ENCODE data around the gene CTSW. TPM values are rescaled to one million over a fixed set of nuclear protein-coding genes. Genes with fewer than 3 reads are reported as not detected.
A peak's percentile ranks its signal among the peaks of the same experiment; 100 is the strongest.

The CTSW gene
- total RNA-seq, 1 donor from 2014 or later: not detected

DNA sequence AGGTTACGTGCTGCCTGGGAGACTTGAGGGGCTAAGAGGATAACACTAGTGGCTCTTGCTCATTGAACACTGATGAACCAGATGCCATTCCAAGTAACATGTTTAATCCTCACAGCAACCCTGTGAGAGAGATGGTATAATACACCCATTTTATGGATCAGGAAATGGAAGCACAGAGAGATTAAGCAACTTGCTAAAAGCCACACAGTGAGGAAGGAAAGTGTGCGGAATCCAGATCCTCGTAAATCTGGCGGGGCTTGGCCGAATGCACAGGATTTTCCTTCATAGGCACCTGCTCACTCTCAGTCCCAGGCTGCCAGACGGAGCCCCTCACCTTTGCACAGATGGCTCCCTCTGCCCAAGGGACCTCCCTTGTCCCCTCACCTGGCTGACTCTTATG is 28.2 kb downstream of the CTSW start:
- no peak for DNase-seq (ENCODE audit: low spot score, unreplicated experiment)
- no peaks in the 10 kb centered on the region for H3K9me3 Mint-ChIP-seq (ENCODE audit: low read depth)
- no peaks in the 10 kb centered on the region for H3K4me1 Mint-ChIP-seq (ENCODE audit: low read depth)
- H3K36me3 Mint-ChIP-seq (ENCODE audit: insufficient read depth): no peaks in the 10 kb centered on the region
- peaks cover 42% of the 10 kb centered on the region for H3K27me3 Mint-ChIP-seq
- no peak overlapping the region for H3K4me3 Mint-ChIP-seq (ENCODE audit: low read depth)
- TF ChIP-seq, protein P1, sequence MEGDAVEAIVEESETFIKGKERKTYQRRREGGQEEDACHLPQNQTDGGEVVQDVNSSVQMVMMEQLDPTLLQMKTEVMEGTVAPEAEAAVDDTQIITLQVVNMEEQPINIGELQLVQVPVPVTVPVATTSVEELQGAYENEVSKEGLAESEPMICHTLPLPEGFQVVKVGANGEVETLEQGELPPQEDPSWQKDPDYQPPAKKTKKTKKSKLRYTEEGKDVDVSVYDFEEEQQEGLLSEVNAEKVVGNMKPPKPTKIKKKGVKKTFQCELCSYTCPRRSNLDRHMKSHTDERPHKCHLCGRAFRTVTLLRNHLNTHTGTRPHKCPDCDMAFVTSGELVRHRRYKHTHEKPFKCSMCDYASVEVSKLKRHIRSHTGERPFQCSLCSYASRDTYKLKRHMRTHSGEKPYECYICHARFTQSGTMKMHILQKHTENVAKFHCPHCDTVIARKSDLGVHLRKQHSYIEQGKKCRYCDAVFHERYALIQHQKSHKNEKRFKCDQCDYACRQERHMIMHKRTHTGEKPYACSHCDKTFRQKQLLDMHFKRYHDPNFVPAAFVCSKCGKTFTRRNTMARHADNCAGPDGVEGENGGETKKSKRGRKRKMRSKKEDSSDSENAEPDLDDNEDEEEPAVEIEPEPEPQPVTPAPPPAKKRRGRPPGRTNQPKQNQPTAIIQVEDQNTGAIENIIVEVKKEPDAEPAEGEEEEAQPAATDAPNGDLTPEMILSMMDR (IDR thresholded peaks at IDR 0.05; ENCODE audit: unreplicated experiment): no peak
- H3K27ac Mint-ChIP-seq: no peak overlapping the region

DNA sequence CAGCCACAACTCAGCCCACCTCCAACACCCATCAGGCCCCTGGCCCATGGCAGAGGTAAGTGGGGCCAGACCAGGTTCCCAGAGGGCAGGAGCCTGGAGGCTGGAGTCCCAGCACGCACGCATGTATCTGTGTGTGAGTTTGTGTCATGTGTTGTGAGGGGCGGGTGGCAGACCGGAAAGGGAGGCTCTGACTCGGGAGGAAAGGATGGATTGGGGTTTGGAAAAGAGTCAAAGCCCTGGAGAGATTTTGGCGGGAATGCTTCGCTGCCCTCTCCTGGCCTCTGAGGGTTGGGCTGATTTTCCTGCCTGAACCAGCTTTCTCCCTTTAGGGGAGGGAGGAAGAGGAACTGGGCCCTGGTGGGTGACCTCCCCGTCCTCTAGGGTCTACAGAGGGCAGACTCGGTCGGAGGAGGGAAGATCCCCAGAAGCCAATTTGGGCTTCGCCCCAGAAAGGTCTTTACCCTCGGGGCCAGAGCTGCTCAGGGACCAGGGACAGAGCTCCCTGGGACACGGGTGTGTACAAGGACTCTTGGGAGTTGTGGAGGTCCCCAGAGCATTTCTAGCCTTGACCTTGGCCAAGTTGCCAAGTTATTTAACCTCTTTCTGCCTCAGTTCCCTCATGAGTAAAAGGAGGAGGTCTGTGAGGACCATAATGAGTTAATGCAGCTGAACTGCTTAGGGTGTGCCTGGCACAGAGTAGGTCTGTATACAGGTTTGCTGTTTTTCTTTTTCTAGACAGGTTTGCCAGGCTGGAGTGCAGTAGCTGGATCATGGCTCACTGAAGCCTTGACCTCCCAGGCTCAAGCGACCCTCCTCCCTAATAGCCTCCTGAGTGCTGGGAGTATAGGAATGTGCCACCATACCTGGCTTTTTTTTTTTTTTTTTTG is 32.3 kb downstream of the CTSW start:
- Mint-ChIP-seq H3K9me3 (ENCODE audit: low read depth) (no peaks in the 10 kb centered on the region), H3K4me3 (ENCODE audit: low read depth) (no peak overlapping the region), H3K27me3 (peaks cover 28% of the 10 kb centered on the region), H3K4me1 (ENCODE audit: low read depth) (peaks cover 2% of the 10 kb centered on the region), H3K27ac (peak overlapping the region; percentile 54), H3K36me3 (ENCODE audit: insufficient read depth) (no peaks in the 10 kb centered on the region)
- DNase-seq (ENCODE audit: low spot score, unreplicated experiment): no peak
- TF ChIP-seq, protein P1 (IDR thresholded peaks at IDR 0.05; ENCODE audit: unreplicated experiment): no peak

DNA sequence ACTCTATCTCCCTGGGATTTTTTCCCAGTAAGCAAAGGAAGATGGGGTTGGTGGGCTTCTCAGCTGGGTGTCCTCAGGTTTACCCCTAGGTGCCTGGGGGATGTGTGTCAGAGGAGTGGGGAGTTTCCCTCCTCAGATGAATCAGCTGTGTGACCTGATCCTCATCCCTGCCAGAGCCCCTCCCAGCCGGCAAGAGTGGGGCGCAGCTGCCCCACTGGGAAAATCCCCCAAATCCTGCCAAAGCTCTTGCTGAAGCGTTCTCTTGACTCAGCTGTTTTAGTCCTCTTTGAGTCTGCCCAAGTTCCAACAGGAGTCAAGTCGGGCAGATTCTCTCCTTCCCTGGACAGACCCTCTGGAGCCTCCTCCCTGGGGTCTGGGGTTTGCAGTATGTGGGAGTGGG is 33.2 kb downstream of the CTSW start:
- Mint-ChIP-seq H3K27ac (no peak overlapping the region), H3K36me3 (ENCODE audit: insufficient read depth) (no peaks in the 10 kb centered on the region), H3K9me3 (ENCODE audit: low read depth) (no peaks in the 10 kb centered on the region), H3K4me3 (ENCODE audit: low read depth) (no peak overlapping the region), H3K4me1 (ENCODE audit: low read depth) (peaks cover 2% of the 10 kb centered on the region), H3K27me3 (peaks cover 20% of the 10 kb centered on the region)
- DNase-seq (ENCODE audit: low spot score, unreplicated experiment): no peak
- TF ChIP-seq, protein P1 (IDR thresholded peaks at IDR 0.05; ENCODE audit: unreplicated experiment): no peak

DNA sequence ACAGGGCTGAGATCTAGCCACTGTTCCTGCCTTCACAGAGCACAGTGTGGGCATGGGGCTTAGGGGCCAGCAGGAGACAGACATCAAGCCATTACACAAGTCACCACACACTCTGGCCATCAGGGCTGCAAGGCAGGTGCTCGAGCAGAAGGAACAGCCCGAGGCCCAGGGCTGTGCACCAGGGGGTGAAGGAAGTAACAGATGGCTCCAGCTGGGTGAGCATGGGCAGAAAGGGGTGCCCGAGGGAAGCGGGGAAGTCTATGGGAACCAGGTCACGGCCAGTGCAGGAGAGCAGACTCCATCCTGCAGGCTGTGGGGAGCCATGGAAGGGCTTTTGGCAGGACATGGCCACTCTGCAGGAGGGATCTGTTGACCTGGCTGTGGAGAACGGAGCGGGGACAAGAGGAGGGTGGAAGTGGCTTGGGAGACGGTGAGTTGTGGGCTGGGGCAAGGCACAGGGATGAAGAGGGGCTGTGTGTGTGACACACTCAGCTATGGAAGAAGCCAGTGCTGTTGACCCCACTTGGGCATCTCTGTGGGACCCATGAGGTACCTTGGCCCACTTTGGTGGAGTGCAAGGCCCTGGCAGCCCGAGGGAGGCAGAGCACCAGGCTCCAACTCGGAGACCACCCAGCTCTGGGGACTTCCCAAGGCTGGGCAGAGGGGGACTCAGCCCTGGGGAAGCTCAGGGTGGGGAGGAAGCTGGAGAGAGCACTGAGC is 35.6 kb downstream of the CTSW start:
- TF ChIP-seq, protein P1 (IDR thresholded peaks at IDR 0.05; ENCODE audit: unreplicated experiment): no peak
- peak overlapping the region; percentile 76 for H3K27ac Mint-ChIP-seq
- no peaks in the 10 kb centered on the region for H3K9me3 Mint-ChIP-seq (ENCODE audit: low read depth)

DNA sequence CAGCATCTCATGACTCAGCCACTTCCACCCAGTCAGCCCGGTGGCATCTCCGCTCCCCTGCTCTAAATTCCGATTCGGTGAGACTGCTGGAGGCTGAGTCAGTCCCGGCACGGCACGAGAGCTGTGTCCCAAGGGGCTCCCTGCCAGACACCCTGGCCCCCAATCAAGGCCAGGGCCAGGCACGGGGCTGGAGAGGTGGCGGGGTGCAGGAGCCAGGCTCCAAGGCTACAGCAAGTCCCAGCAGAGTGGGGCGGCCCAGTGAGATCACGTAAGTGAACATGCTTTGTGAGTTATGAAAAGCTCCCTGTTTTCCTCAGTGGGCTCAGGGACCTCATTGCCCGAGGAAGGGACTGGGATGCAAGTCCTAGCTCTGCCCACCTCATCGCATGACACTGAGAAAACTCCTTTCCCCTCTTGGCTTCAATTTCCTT is 36.2 kb downstream of the CTSW start:
- TF ChIP-seq, protein P1 (IDR thresholded peaks at IDR 0.05; ENCODE audit: unreplicated experiment): no peak
- no peak overlapping the region for H3K4me3 Mint-ChIP-seq (ENCODE audit: low read depth)
- no peak overlapping the region for H3K27ac Mint-ChIP-seq
- H3K9me3 Mint-ChIP-seq (ENCODE audit: low read depth): no peaks in the 10 kb centered on the region
- H3K27me3 Mint-ChIP-seq: peaks cover 5% of the 10 kb centered on the region
- no peak for DNase-seq (ENCODE audit: low spot score, unreplicated experiment)
- peaks cover 6% of the 10 kb centered on the region for H3K4me1 Mint-ChIP-seq (ENCODE audit: low read depth)
- no peaks in the 10 kb centered on the region for H3K36me3 Mint-ChIP-seq (ENCODE audit: insufficient read depth)

More for the DNA sequence above, 35.6 kb downstream of the CTSW start:
- no peaks in the 10 kb centered on the region for H3K36me3 Mint-ChIP-seq (ENCODE audit: insufficient read depth)
- no peak for DNase-seq (ENCODE audit: low spot score, unreplicated experiment)
- peaks cover 6% of the 10 kb centered on the region for H3K4me1 Mint-ChIP-seq (ENCODE audit: low read depth)
- peak overlapping the region; percentile 47 for H3K4me3 Mint-ChIP-seq (ENCODE audit: low read depth)
- peaks cover 5% of the 10 kb centered on the region for H3K27me3 Mint-ChIP-seq
